Smooth muscle cell (in vitro differentiated cells): ENCODE data around the gene SYCP2L. TPM values are rescaled to one million over a fixed set of nuclear protein-coding genes. Genes with fewer than 3 reads are reported as not detected.

Experiments used
- DNase-seq: peaks from one replicate; lab custom pipeline; 2025; ENCODE audit not compliant: unreplicated experiment; lab: John Stamatoyannopoulos, UW
- H2AFZ ChIP-seq: fragments of 200-600 bp; sonication (generic); 2 replicates; pipeline ENCODE4 v1.6.0; 2016; ENCODE audit warnings: antibody characterized with exemption, low read depth, mild to moderate bottlenecking
- H3F3A ChIP-seq: fragments of 200-600 bp; sonication (generic); 2 replicates; pipeline ENCODE4 v1.6.0; 2017; ENCODE audit warnings: antibody characterized with exemption, low read depth
- H3K27ac ChIP-seq: fragments of 200-600 bp; sonication (generic); 2 replicates; pipeline ENCODE4 v1.5.1; 2016; ENCODE audit warnings: low read depth, mild to moderate bottlenecking
- H3K27me3 ChIP-seq: fragments of 200-600 bp; sonication (generic); 2 replicates; pipeline ENCODE4 v1.6.1; 2016; ENCODE audit warnings: low read depth, mild to moderate bottlenecking
- H3K36me3 ChIP-seq: fragments of 200-600 bp; sonication (generic); 2 replicates; pipeline ENCODE4 v1.5.1; 2016; ENCODE audit warnings: low read depth
- H3K4me1 ChIP-seq: fragments of 200-600 bp; sonication (generic); 2 replicates; pipeline ENCODE4 v1.5.1; 2016; ENCODE audit warnings: low read depth
- H3K4me2 ChIP-seq: fragments of 200-600 bp; sonication (generic); 2 replicates; pipeline ENCODE4 v1.6.0; 2016; ENCODE audit warnings: mild to moderate bottlenecking
- H3K4me3 ChIP-seq: fragments of 200-600 bp; sonication (generic); 2 replicates; pipeline ENCODE4 v1.5.1; 2016; ENCODE audit warnings: mild to moderate bottlenecking
- H3K79me2 ChIP-seq: fragments of 200-600 bp; sonication (generic); 2 replicates; pipeline ENCODE4 v1.6.0; 2016; ENCODE audit warnings: low read depth, mild to moderate bottlenecking
- H3K9ac ChIP-seq: fragments of 200-600 bp; sonication (generic); 2 replicates; pipeline ENCODE4 v1.6.0; 2016; ENCODE audit warnings: low read depth
- H3K9me3 ChIP-seq: fragments of 200-600 bp; sonication (generic); replicated peaks from 2 replicates; pipeline ENCODE4 v1.5.1; 2016; ENCODE audit warnings: low read depth
- H4K20me1 ChIP-seq: fragments of 200-600 bp; sonication (generic); 2 replicates; pipeline ENCODE4 v1.6.0; 2016; ENCODE audit warnings: low read depth
- CTCF ChIP-seq: fragments of 200-600 bp; sonication (generic); IDR thresholded peaks from 2 replicates; pipeline ENCODE4 v1.5.1; 2017; ENCODE audit warnings: borderline replicate concordance, mild to moderate bottlenecking, antibody characterized with exemption; ENCODE audit not compliant: insufficient read depth, poor library complexity, severe bottlenecking
- WGBS: methylation state at CpG from one replicate; pipeline ENCODE4 v1.1.7; 2016; ENCODE audit warnings: low lambda C conversion rate; 5-methylcytosine and 5-hydroxymethylcytosine counted together
- polyA plus RNA-seq: library from polyadenylated mRNA; unstranded; fragments of >200 nt; fragmentation: Nextera tagmentation; extraction: Ambion mirVana; gene quantifications from 2 replicates; pipeline ENCODE4 v1.2.1, GENCODE V29; 2016
- total RNA-seq: library from RNA; depleted of rRNA; stranded (reverse); fragments of >200 nt; gene quantifications from 2 replicates; pipeline ENCODE4 v1.2.3, GENCODE V29; 2014

The SYCP2L gene
- total and polyA plus RNA-seq, 2 experiments from 2014 or later = 0.74 to 6.4 TPM

GRCh38 chr6:11017090-11017489 is 130.2 kb downstream of the SYCP2L start:
- Histone ChIP-seq H2AFZ (no peak overlapping the region), H3K4me1 (peaks cover 20% of the 10 kb centered on the region), H3K36me3 (no peaks in the 10 kb centered on the region), H3K9me3 (no peaks in the 10 kb centered on the region), H4K20me1 (no peaks in the 10 kb centered on the region), H3K9ac (no peak overlapping the region), H3K27ac (no peak overlapping the region), H3K4me2 (no peak overlapping the region), H3K4me3 (no peak overlapping the region), H3K27me3 (no peaks in the 10 kb centered on the region), H3K79me2 (peaks cover 10% of the 10 kb centered on the region), H3F3A (peaks cover 6% of the 10 kb centered on the region)
- WGBS = 98% methylated on average over 3 of the region's 3 CpGs
- no peak for TF ChIP-seq CTCF
- no peak for DNase-seq

- H3K4me1 ChIP-seq = peaks cover 9% of the 10 kb centered on the region
- no peak for DNase-seq
- TF ChIP-seq CTCF = no peak
- H3F3A ChIP-seq = no peaks in the 10 kb centered on the region
- H3K27ac ChIP-seq = no peak overlapping the region
- no peaks in the 10 kb centered on the region for H3K9me3 ChIP-seq
- H3K4me3 ChIP-seq = no peak overlapping the region
- H3K36me3 ChIP-seq = no peaks in the 10 kb centered on the region
- H3K79me2 ChIP-seq = peaks cover 10% of the 10 kb centered on the region
- H3K27me3 ChIP-seq = no peaks in the 10 kb centered on the region
- H4K20me1 ChIP-seq = no peaks in the 10 kb centered on the region
- H3K9ac ChIP-seq = no peak overlapping the region
- H2AFZ ChIP-seq = no peak overlapping the region
- H3K4me2 ChIP-seq = no peak overlapping the region
- WGBS = 92% methylated on average over 2 of the region's 2 CpGs
Measured at GRCh38 chr6:11018225-11018624, 131.4 kb downstream of the SYCP2L start.

- H3K9ac ChIP-seq = no peak overlapping the region
- no peak overlapping the region for H3K27ac ChIP-seq
- no peak for TF ChIP-seq CTCF
- peaks cover 10% of the 10 kb centered on the region for H3K79me2 ChIP-seq
- no peaks in the 10 kb centered on the region for H4K20me1 ChIP-seq
- H3K4me3 ChIP-seq = no peak overlapping the region
- no peaks in the 10 kb centered on the region for H3K27me3 ChIP-seq
- no peak overlapping the region for H2AFZ ChIP-seq
- H3F3A ChIP-seq = no peaks in the 10 kb centered on the region
- no peak for DNase-seq
- peaks cover 12% of the 10 kb centered on the region for H3K4me1 ChIP-seq
- no peaks in the 10 kb centered on the region for H3K9me3 ChIP-seq
- no peaks in the 10 kb centered on the region for H3K36me3 ChIP-seq
- WGBS = 89% methylated on average over 2 of the region's 2 CpGs
- no peak overlapping the region for H3K4me2 ChIP-seq
Measured at GRCh38 chr6:11021003-11021402, 134.2 kb downstream of the SYCP2L start.

- H3K9ac ChIP-seq = no peak overlapping the region
- no peaks in the 10 kb centered on the region for H3K27me3 ChIP-seq
- H3K4me2 ChIP-seq = no peak overlapping the region
- H3K9me3 ChIP-seq = no peaks in the 10 kb centered on the region
- TF ChIP-seq CTCF = no peak
- H3K27ac ChIP-seq = no peak overlapping the region
- peaks cover 17% of the 10 kb centered on the region for H3K4me1 ChIP-seq
- H3K79me2 ChIP-seq = peaks cover 5% of the 10 kb centered on the region
- H3K36me3 ChIP-seq = no peaks in the 10 kb centered on the region
- 82% methylated on average over 7 of the region's 7 CpGs for WGBS
- H3F3A ChIP-seq = no peaks in the 10 kb centered on the region
- no peaks in the 10 kb centered on the region for H4K20me1 ChIP-seq
- no peak for DNase-seq
- H2AFZ ChIP-seq = no peak overlapping the region
- no peak overlapping the region for H3K4me3 ChIP-seq
Measured at GRCh38 chr6:11021714-11022113, 134.9 kb downstream of the SYCP2L start.
